ENCODE measurements around the gene RFPL4A. TPM values are rescaled to one million over a fixed set of nuclear protein-coding genes. Genes with fewer than 3 reads are reported as not detected.
"Not testable (repeated sequence)": the region's sequence is repeated elsewhere in the genome, so short reads cannot be mapped to it uniquely, and the experiment has no call there.

The RFPL4A gene
- polyA plus RNA-seq (ENCODE audit: insufficient read length), result 2.0 TPM

- not testable (repeated sequence) for DNase-seq (ENCODE audit: low read depth)
These were observed at the start of gene RFPL4A for GRCh38 chr19:55758797-55759196. Gene RFPL4A (plus strand): TSS chr19:55759097. CDS start chr19:55761801, 2,704 bp downstream.

GRCh38 chr19:55711719-55712118, 47.2 kb upstream of the RFPL4A start:
- DNase-seq (ENCODE audit: low read depth), result no peak

GRCh38 chr19:55712804-55713631, 45.9 kb upstream of the RFPL4A start:
- no peak for DNase-seq (ENCODE audit: low read depth)

GRCh38 chr19:55716531-55716930, 42.4 kb upstream of the RFPL4A start:
- no peak for DNase-seq (ENCODE audit: low read depth)

GRCh38 chr19:55717251-55717650, 41.6 kb upstream of the RFPL4A start:
- no peak for DNase-seq (ENCODE audit: low read depth)

GRCh38 chr19:55717879-55718711, 40.8 kb upstream of the RFPL4A start:
- DNase-seq (ENCODE audit: low read depth), result not testable (repeated sequence)

- DNase-seq (ENCODE audit: low read depth), result no peak
These were observed 38.6 kb upstream of the RFPL4A start for GRCh38 chr19:55720214-55720746.

GRCh38 chr19:55720801-55721200, 38.1 kb upstream of the RFPL4A start:
- DNase-seq (ENCODE audit: low read depth), result no peak

GRCh38 chr19:55723491-55723890, 35.4 kb upstream of the RFPL4A start:
- DNase-seq (ENCODE audit: low read depth), result no peak

GRCh38 chr19:55730378-55730777, 28.5 kb upstream of the RFPL4A start:
- DNase-seq (ENCODE audit: low read depth), result not testable (repeated sequence)

- DNase-seq (ENCODE audit: low read depth), result no peak
These were observed 20.6 kb upstream of the RFPL4A start, which contains the start of gene NLRP9 for GRCh38 chr19:55738302-55738701. Gene NLRP9 (minus strand): TSS chr19:55738402. CDS start chr19:55738374, 28 bp downstream.

GRCh38 chr19:55750715-55751114, 8.2 kb upstream of the RFPL4A start:
- DNase-seq (ENCODE audit: low read depth), result no peak

GRCh38 chr19:55753401-55753800, 5.5 kb upstream of the RFPL4A start:
- DNase-seq (ENCODE audit: low read depth), result no peak

- not testable (repeated sequence) for DNase-seq (ENCODE audit: low read depth)
These were observed 2.1 kb upstream of the RFPL4A start for GRCh38 chr19:55756808-55757207.

GRCh38 chr19:55766466-55766865, 7.6 kb downstream of the RFPL4A start:
- DNase-seq (ENCODE audit: low read depth), result no peak

- not testable (repeated sequence) for DNase-seq (ENCODE audit: low read depth)
These were observed 9.9 kb downstream of the RFPL4A start, which contains the start of gene RFPL4AL1 for GRCh38 chr19:55768818-55769217. Gene RFPL4AL1 (plus strand): TSS chr19:55769118. CDS start chr19:55771805, 2,687 bp downstream.

- not testable (repeated sequence) for DNase-seq (ENCODE audit: low read depth)
These were observed 10.7 kb downstream of the RFPL4A start for GRCh38 chr19:55769632-55770031.

- DNase-seq (ENCODE audit: low read depth), result no peak
These were observed 18.6 kb downstream of the RFPL4A start for GRCh38 chr19:55777528-55777927.

- no peak for DNase-seq (ENCODE audit: low read depth)
These were observed 19.4 kb downstream of the RFPL4A start for GRCh38 chr19:55778331-55778730.

GRCh38 chr19:55781112-55781511, 22.2 kb downstream of the RFPL4A start:
- no peak for DNase-seq (ENCODE audit: low read depth)

- no peak for DNase-seq (ENCODE audit: low read depth)
These were observed 36.1 kb downstream of the RFPL4A start for GRCh38 chr19:55795021-55795420.

GRCh38 chr19:55801416-55801815, 42.5 kb downstream of the RFPL4A start:
- DNase-seq (ENCODE audit: low read depth), result no peak

All from forelimb muscle (tissue), 1 donor.